Endothelial cell of umbilical vein (primary cell): ENCODE data around the gene CHMP3. TPM values are rescaled to one million over a fixed set of nuclear protein-coding genes. Genes with fewer than 3 reads are reported as not detected.

Source experiments
- BruUV-seq: library from RNA; stranded (reverse); fragments of 400-500 nt; replicated peaks from 2 replicates; lab custom pipeline; 2021; lab: Mats Ljungman, UMichigan
- CTCF ChIA-PET: fragments of 300-600, 350-600 bp; sonication (Branson Sonifier 250); formaldehyde crosslinking; loops from one replicate; lab custom pipeline; 2021; ENCODE audit warnings: antibody characterized with exemption, inconsistent platforms; lab: Charles Lee
- POLR2A ChIA-PET: fragments of 300-600, 350-600 bp; sonication (Branson Sonifier 250); formaldehyde crosslinking; loops from one replicate; lab custom pipeline; 2021; ENCODE audit warnings: antibody characterized with exemption, inconsistent platforms; lab: Charles Lee
- DNase-seq: peaks from one replicate; pipeline ENCODE4 v3.0.0-alpha.2; 2011; ENCODE audit warnings: low read depth, low spot score
- FAIRE-seq: peaks from 2 replicates; lab custom pipeline; 2011; peaks lifted over from hg19 to GRCh38; lab: Jason Lieb, UNC
- H2AFZ ChIP-seq: 2 replicates; pipeline ENCODE4 v1.6.0; 2012; ENCODE audit warnings: low read depth, low read length, control low read depth, inconsistent platforms
- H3K27ac ChIP-seq: 2 replicates; pipeline ENCODE4 v1.5.1; 2011; ENCODE audit warnings: low read depth, mild to moderate bottlenecking, control low read depth, low read length, moderate library complexity; ENCODE audit not compliant: insufficient read depth
- H3K27me3 ChIP-seq, 2 experiments: 2 replicates each; pipeline versions ENCODE4 v1.6.0 to v1.6.1; 2011; ENCODE audit warnings: low read length in 2 of 2, mixed read lengths in 1 of 2; ENCODE audit not compliant: control insufficient read depth in 2 of 2, insufficient read depth in 2 of 2
- H3K36me3 ChIP-seq, 2 experiments: 2 replicates in 1 of 2; 3 replicates in 1 of 2; pipeline ENCODE4 v1.5.1; 2011; ENCODE audit warnings: low read length in 2 of 2, mild to moderate bottlenecking in 1 of 2, moderate library complexity in 1 of 2; ENCODE audit not compliant: control insufficient read depth in 2 of 2, insufficient read depth in 2 of 2; ENCODE audit errors: extremely low read depth in 1 of 2
- H3K4me1 ChIP-seq: 3 replicates; pipeline ENCODE4 v1.5.1; 2011; ENCODE audit warnings: mild to moderate bottlenecking, low read length; ENCODE audit not compliant: control insufficient read depth, insufficient read depth; ENCODE audit errors: extremely low read depth
- H3K4me2 ChIP-seq: 2 replicates; pipeline ENCODE4 v1.6.1; 2011; ENCODE audit warnings: low read length, control low read depth, mixed read lengths; ENCODE audit not compliant: insufficient read depth
- H3K4me3 ChIP-seq, 3 experiments: fragments of 200-600 bp in 1 of 3; sonication (generic), shearing (Covaris generic) in 1 of 3; replicated peaks in 1 of 3; 2 replicates each; pipeline ENCODE4 v1.5.1; 2011 to 2016; ENCODE audit warnings: control low read depth in 3 of 3, low read length in 3 of 3, mild to moderate bottlenecking in 2 of 3, inconsistent platforms in 1 of 3, low read depth in 1 of 3, moderate library complexity in 1 of 3; ENCODE audit not compliant: insufficient read depth in 1 of 3
- H3K79me2 ChIP-seq: 2 replicates; pipeline ENCODE4 v1.6.0; 2012; ENCODE audit warnings: low read length, inconsistent platforms; ENCODE audit not compliant: control insufficient read depth, insufficient read depth
- H3K9ac ChIP-seq: replicated peaks from 2 replicates; pipeline ENCODE3; 2011; ENCODE audit warnings: low read length, control low read depth; ENCODE audit not compliant: insufficient read depth; ENCODE audit errors: extremely low read depth
- H3K9me1 ChIP-seq: replicated peaks from 3 replicates; pipeline ENCODE4 v1.6.0; 2011; ENCODE audit warnings: mild to moderate bottlenecking, low read length; ENCODE audit not compliant: control insufficient read depth, insufficient read depth; ENCODE audit errors: extremely low read depth
- H3K9me3 ChIP-seq: replicated peaks from 2 replicates; pipeline ENCODE4 v1.5.1; 2012; ENCODE audit warnings: low read length, inconsistent platforms; ENCODE audit not compliant: control insufficient read depth, insufficient read depth
- H4K20me1 ChIP-seq: replicated peaks from 2 replicates; pipeline ENCODE3; 2011; ENCODE audit warnings: mild to moderate bottlenecking, low read length; ENCODE audit not compliant: control insufficient read depth, insufficient read depth; ENCODE audit errors: extremely low read depth
- EZH2 ChIP-seq: IDR thresholded peaks from 2 replicates; pipeline ENCODE4 v1.6.1; 2012; ENCODE audit warnings: borderline replicate concordance, low read depth, mild to moderate bottlenecking, moderate library complexity, low read length, inconsistent platforms; ENCODE audit not compliant: severe bottlenecking
- FOS ChIP-seq: IDR thresholded peaks from 2 replicates; pipeline ENCODE4 v1.6.1; 2011; ENCODE audit warnings: mild to moderate bottlenecking, low read length, moderate library complexity, borderline replicate concordance; ENCODE audit not compliant: insufficient read depth
- GATA2 ChIP-seq: IDR thresholded peaks from 2 replicates; pipeline ENCODE4 v1.7.0; 2011; ENCODE audit warnings: low read depth, mild to moderate bottlenecking, moderate library complexity, mixed read lengths, low read length; ENCODE audit not compliant: insufficient read length, insufficient read depth
- JUN ChIP-seq: IDR thresholded peaks from 2 replicates; pipeline ENCODE4 v1.6.1; 2011; ENCODE audit warnings: borderline replicate concordance, low read depth; ENCODE audit not compliant: insufficient read length, insufficient read depth
- MYC ChIP-seq: IDR thresholded peaks from one replicate; pipeline ENCODE4 v1.6.1; 2011; ENCODE audit warnings: mild to moderate bottlenecking, low read depth, low read length
- POLR2A ChIP-seq: IDR thresholded peaks from 2 replicates; pipeline ENCODE4 v1.6.1; 2012; ENCODE audit warnings: low read depth, mild to moderate bottlenecking, control low read depth, low read length
- POLR2AphosphoS5 ChIP-seq: IDR thresholded peaks from 2 replicates; pipeline ENCODE4 v1.6.1; 2012; ENCODE audit warnings: low read depth, mild to moderate bottlenecking, control low read depth, low read length, moderate library complexity; ENCODE audit not compliant: insufficient read depth
- dilution Hi-C: fragments of 300-500 bp; cut with MboI; formaldehyde crosslinking; loops from one replicate; pipeline ENCODE4 v1.15.0; 2019; ENCODE audit warnings: low sequenced_read_pairs; ENCODE audit not compliant: extremely low pct_ligation_motif_present
- intact Hi-C: fragments of 100-400 bp; cut with micrococcal nuclease; formaldehyde crosslinking; loops from one replicate; pipeline ENCODE4 v1.10.0; 2022
- polyA plus RNA-seq, 4 experiments: library from polyadenylated mRNA; depleted of rRNA in 3 of 4; stranded (reverse) in 3 of 4; unstranded in 1 of 4; fragments of >200 nt; gene quantifications; 2 replicates each; pipeline versions ENCODE4 v1.2.1 to v1.2.3, GENCODE V29; 2011 to 2012; ENCODE audit warnings: missing spikeins in 1 of 4
- total RNA-seq: library from RNA; stranded (reverse); gene quantifications from 2 replicates; pipeline ENCODE4 v1.2.3, GENCODE V29; 2021
- TF ChIP-seq, protein P1 (sequence below): IDR thresholded peaks from 2 replicates; pipeline ENCODE4 v1.6.1; 2011; ENCODE audit not compliant: insufficient read depth, insufficient read length
- TF ChIP-seq, protein P2 (sequence below), 2 donors: IDR thresholded peaks; 1 replicate in 1 of 2; 2 replicates in 1 of 2; pipeline ENCODE4 v1.5.1; 2011; ENCODE audit warnings: low read length in 2 of 2, mild to moderate bottlenecking in 2 of 2, moderate library complexity in 2 of 2, control low read depth in 1 of 2, inconsistent platforms in 1 of 2, low read depth in 1 of 2; ENCODE audit not compliant: insufficient read depth in 1 of 2; ENCODE audit errors: extremely low read depth in 1 of 2

The CHMP3 gene
- total and polyA plus RNA-seq, 2 donors (not counting 3 experiments of a cell fraction or from before 2014, with no cell fraction given), result 48.1 to 92.2 TPM

DNA sequence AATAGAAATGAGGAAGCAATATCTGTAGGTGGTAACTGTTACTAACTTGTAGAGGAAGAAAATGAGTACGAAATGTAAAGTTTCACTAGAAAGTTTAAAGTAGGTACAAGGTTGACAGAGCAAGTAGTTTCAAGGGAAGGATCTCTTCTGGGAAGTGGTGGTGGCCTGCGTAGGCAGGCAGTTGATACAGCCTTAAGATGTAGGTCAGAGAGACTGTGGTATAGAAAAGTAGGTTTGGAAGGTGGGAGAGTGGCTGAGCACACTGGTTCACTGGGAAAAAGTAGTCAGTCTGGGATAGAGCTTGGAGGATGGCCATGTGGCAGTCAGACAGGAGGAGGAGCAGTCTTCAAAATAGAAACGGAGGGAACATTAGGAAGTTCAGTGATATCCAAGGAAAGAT is 98.6 kb downstream of the CHMP3 start:
- dilution Hi-C loops, result no loop called here
- Histone ChIP-seq H3K4me3 (no peak overlapping the region), H3K79me2 (no peaks in the 10 kb centered on the region), H3K27ac (no peak overlapping the region), H3K9ac (no peak overlapping the region), H2AFZ (no peak overlapping the region), H3K27me3 (no peaks in the 10 kb centered on the region), H3K9me3 (no peaks in the 10 kb centered on the region), H3K36me3 (peaks cover 14 to 23% of the 10 kb centered on the region in 2 experiments), H3K4me2 (no peak overlapping the region), H4K20me1 (no peaks in the 10 kb centered on the region), H3K9me1 (no peaks in the 10 kb centered on the region), H3K4me1 (no peaks in the 10 kb centered on the region)
- FAIRE-seq (no peak), DNase-seq (no peak)
- BruUV-seq, result no TSS peak
- TF ChIP-seq EZH2 (no peak), GATA2 (no peak), JUN (no peak), POLR2AphosphoS5 (no peak), POLR2A (no peak), MYC (no peak), FOS (no peak)
- TF ChIP-seq, protein P1, sequence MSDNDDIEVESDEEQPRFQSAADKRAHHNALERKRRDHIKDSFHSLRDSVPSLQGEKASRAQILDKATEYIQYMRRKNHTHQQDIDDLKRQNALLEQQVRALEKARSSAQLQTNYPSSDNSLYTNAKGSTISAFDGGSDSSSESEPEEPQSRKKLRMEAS, result no peak
- TF ChIP-seq, protein P2, sequence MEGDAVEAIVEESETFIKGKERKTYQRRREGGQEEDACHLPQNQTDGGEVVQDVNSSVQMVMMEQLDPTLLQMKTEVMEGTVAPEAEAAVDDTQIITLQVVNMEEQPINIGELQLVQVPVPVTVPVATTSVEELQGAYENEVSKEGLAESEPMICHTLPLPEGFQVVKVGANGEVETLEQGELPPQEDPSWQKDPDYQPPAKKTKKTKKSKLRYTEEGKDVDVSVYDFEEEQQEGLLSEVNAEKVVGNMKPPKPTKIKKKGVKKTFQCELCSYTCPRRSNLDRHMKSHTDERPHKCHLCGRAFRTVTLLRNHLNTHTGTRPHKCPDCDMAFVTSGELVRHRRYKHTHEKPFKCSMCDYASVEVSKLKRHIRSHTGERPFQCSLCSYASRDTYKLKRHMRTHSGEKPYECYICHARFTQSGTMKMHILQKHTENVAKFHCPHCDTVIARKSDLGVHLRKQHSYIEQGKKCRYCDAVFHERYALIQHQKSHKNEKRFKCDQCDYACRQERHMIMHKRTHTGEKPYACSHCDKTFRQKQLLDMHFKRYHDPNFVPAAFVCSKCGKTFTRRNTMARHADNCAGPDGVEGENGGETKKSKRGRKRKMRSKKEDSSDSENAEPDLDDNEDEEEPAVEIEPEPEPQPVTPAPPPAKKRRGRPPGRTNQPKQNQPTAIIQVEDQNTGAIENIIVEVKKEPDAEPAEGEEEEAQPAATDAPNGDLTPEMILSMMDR (IDR thresholded peaks at IDR 0.05; ENCODE audit: extremely low read depth in 1 of 2, insufficient read depth in 1 of 2, low read depth in 1 of 2, low read length in 2 of 2), result no peak
- intact Hi-C loops, result no loop called here
- ChIA-PET CTCF (interaction anchor here (1.0 kb wide), 1 partner anchor 244 kb away, joined by 3 read pairs; no protein-coding TSS in a partner anchor), POLR2A (no interaction called here)
